Fibroblast of the conjunctiva (primary cell): ENCODE results near the gene REG1A.

ENCODE experiments used
- DNase-seq: peaks from one replicate; pipeline ENCODE4 v3.0.0-alpha.2; 2010; ENCODE audit warnings: low read depth

REG1A gene, protein sequence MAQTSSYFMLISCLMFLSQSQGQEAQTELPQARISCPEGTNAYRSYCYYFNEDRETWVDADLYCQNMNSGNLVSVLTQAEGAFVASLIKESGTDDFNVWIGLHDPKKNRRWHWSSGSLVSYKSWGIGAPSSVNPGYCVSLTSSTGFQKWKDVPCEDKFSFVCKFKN

DNA sequence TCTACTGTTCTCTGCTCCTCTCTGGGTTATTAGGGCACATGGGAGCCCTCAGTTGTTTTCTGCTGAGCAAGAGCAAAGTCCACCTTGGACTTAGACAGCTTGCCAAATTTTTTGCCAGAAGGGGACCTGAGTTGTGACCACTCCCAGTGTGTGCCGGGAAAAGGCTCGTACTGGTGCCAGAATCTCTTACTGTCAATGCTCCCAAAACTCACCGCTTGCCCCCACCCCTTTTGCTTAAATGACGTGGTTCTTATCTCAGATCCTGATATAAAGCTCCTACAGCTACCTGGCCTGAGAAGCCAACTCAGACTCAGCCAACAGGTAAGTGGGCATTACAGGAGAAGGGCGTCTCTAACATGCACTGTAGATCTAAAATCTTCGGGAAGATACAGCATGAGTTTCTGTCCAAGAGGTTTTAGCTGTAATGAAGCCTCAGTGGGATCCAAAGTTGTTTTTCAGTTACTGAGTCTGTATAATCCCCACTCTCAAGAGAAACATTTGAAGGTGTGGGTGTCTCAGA is at the start of gene REG1A:
REG1A (plus strand) TSS at position 295 of the 520 bp plus-strand sequence. CDS start 374 bp downstream, outside the sequence.
- DNase-seq: no peak

- no peak for DNase-seq
Observed at GRCh38 chr2:79071078-79071477, 49.2 kb upstream of the REG1A start.

- no peak for DNase-seq
Observed at GRCh38 chr2:79082987-79083386, 37.3 kb upstream of the REG1A start.

DNA sequence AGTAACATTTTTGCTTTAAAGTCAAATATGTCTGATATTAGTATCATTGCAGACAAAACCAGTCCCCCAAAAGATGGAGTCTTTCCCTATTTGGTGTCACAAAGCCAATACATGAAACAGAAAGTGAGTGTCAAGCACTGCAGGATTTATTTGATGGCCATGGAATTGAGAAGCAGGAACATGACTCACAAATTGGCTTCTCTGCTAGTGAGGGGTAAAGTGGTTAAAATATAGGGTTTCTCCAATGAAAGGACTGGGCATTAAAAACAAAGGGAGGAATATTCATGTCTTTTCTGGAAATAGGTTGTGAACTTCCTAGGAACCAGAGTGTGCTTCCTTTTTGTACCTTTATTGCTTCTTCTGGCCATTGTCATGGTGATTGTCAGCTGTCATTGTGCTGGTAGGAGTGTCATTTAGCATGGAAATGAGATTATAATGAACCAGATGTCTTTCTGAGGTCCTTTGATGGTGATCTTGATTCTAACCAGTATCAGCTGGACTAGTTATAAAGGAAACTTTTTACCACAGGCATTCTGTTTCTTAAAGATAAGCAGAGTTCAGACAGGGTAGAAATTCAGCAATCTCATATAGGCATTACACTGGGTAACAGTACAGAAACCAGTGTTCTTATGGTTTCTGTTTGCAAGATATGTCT is 36.6 kb upstream of the REG1A start:
- DNase-seq: no peak

DNA sequence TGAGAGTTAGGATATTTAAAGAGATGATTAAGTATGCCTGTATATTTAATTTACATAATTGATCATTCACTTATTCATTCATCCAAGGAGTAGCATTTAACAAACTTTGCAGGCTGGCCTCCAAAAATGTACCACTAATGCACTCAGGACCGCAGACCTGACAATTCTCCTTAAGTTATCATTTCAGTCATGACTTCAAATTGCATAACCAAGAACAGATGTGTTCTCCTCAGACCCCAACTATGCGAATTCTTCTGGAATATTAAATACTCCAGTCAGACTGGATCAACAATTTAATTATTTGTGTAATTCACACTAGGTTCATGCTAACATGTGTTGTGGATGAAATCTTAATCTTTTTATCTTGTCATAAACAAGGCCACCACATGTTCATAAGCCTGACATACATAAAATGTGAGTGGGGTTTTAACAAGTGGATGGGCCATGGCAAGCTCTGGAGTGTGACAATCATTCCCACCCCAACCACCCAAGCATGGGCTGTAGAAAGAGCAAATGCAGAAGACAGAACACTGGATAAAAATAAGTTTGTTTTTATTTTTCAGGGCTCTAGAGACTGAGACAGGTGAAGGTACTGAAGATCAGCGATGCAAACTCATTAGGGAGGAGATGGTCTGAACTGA is 35.7 kb upstream of the REG1A start:
- no peak for DNase-seq

DNA sequence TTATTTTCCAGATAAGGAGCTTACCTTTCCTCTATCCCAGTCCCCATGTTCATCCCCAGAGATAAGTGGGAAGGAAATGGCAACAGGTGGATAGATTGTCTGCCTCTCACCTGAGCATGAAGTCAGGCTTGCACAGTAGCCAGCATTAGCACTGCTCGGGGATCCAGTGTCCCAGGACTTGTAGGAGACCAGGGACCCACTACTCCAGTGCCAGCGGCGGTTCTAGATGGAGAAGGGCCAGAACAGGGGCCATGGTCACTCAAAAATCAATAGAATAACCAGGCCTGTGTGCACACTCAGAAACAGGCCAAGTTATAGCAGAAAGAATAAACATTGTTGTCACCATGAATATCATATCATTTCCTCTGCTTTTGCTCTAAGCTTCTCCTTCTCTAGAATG is 34.9 kb upstream of the REG1A start:
- no peak for DNase-seq

- no peak for DNase-seq
Observed at GRCh38 chr2:79086255-79086654, 34.0 kb upstream of the REG1A start.

DNA sequence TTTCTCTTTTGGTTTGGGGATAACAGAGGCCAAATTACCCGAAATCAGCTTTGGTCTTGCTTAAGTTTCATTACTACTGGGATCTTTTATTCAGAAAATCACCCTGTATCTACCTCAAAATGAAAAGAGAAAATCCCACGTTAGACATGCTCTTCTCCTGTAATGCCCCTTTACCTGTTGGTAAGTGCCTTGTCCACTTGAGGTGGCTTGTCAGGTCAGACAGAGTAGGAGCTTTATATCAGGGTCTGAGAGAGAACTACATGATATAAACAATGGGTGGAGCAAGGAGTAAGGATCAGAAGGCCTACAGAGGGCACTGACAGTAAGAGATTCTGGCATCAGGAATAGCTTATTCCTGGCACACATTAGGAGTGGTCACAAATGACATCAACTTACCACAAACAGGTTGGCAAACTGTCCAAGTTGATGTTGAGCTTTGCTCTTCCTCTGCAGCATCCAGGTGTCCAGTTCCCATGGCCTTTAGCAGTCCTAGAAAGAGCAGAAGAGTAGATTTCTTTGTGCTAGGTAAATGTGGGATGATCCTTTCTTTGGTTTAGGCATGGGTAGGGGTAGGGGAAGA is 32.4 kb upstream of the REG1A start, which contains the start of gene REG1B:
REG1B (minus strand) TSS at position 209 of the 580 bp plus-strand sequence. CDS start 381 bp downstream, outside the sequence.
- no peak for DNase-seq

DNA sequence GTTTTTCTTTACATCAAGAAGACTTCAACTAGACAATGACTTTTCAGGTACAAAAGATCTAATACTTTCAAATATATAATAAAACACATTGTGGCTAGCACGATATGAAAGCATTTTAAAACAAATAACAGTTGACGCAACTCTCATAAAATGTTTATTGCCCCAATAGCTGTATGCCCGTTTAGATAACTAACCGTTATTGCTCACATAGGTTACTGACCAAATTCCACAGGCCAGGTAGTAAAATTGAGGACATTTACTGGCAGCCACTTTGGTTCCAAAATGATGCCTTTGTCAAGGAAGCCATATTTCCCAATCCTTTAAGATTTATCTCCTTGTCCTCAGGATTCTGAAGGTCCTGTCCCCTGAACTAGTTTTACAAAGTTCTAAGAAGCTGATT is 29.6 kb upstream of the REG1A start:
- no peak for DNase-seq

- DNase-seq: no peak
Observed at GRCh38 chr2:79097843-79098242, 22.4 kb upstream of the REG1A start.

DNA sequence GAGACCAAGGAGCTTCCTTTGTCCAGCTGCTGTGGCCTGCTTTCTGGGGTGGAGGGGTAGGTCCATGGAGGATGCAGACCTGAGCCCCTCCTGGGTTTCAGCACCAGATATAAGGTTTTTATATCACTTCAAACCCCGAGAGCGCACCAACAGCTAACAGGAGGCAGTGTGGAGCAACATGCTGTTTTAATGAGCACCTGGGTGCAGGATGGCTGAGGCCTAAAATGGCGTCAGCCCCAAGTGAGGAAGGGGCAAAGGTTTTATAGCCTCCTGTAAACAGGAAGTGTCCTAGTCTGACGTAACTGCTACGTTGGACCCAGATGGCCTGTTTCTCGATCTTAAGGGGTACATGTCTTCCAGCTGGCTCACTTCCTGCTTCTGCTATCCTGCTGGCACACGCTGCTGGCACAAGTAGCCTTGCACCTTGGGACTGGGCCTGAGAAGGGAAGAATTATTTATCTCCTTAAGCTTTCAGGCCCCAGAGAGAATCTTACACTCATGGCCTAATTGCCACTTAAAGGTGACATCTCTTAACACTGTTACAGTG is 21.1 kb upstream of the REG1A start:
- no peak for DNase-seq

DNA sequence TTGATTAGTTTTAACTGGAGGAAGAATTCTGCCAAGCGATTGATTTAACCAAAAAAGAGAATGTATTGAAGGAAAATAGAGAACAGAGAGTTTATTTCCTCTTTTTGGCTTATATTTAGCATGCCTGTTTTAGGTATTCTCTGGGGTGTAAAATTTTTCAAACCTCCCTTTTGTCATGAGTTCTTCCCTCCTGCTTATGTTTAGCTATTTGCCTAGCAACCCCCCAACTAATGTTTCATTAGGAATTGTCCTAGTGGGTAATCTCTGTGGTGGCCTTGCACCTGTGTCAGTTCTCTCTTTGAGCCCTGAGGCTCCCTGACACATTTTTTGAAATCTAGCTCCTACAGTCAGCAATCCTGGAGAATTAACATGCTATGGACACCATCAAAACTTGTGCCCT is 20.0 kb upstream of the REG1A start:
- no peak for DNase-seq

- no peak for DNase-seq
Observed at GRCh38 chr2:79101024-79101423, 19.3 kb upstream of the REG1A start.

DNA sequence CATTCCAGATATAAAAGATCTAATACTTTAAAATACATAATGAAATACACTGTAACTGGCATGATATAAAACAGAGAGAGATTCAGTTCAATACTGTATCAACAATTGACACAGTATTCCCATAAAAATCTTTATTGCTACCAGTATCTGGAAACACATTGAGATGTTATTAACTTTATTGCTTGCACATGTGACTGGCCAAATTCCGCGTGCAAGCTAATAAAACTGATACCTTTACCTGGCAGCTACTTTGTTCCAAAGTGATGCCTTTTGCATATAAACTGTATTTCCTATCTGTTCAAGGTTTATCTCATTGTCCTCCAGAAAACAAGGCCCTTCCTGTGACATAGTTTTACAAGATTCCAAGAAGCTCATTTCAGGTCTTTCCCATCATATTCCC is 17.1 kb upstream of the REG1A start:
- DNase-seq: no peak

- DNase-seq: no peak
Observed at GRCh38 chr2:79105259-79105658, 15.0 kb upstream of the REG1A start.

GRCh38 chr2:79112269-79112668 is 8.0 kb upstream of the REG1A start:
- DNase-seq: no peak

DNA sequence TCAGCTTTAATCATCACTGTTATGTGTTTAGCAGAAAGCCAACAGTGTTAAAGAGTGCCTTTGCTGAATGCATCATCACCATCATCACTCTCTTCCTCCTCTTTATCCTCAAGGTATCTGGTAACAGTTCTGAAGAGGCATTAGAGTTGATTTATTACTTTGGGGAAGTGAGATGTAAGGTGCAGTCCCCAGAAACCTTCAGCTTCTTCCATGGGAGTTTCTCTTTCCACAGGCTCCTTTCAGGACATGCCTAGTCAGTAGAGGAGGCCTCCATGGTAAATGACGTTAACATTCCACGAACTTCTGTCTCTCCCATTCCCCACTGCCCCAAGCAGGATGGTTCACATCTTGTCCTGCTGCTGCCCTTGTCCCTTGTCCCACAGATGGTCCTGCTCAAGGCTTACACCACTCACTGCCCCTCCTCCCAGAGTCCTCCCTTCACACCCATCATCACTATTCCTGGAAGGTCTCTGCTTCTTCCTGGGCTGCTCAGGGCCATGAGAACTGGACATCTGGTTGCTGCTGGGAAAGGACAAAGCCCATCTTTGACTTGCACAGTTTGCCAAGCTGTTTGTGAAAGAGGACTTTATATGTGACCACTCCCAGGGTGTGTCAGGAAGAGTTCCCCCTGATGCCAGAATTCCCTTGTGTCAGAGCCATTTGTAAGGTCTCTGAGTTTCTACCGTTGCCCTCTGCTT is 5.3 kb upstream of the REG1A start:
- no peak for DNase-seq

DNA sequence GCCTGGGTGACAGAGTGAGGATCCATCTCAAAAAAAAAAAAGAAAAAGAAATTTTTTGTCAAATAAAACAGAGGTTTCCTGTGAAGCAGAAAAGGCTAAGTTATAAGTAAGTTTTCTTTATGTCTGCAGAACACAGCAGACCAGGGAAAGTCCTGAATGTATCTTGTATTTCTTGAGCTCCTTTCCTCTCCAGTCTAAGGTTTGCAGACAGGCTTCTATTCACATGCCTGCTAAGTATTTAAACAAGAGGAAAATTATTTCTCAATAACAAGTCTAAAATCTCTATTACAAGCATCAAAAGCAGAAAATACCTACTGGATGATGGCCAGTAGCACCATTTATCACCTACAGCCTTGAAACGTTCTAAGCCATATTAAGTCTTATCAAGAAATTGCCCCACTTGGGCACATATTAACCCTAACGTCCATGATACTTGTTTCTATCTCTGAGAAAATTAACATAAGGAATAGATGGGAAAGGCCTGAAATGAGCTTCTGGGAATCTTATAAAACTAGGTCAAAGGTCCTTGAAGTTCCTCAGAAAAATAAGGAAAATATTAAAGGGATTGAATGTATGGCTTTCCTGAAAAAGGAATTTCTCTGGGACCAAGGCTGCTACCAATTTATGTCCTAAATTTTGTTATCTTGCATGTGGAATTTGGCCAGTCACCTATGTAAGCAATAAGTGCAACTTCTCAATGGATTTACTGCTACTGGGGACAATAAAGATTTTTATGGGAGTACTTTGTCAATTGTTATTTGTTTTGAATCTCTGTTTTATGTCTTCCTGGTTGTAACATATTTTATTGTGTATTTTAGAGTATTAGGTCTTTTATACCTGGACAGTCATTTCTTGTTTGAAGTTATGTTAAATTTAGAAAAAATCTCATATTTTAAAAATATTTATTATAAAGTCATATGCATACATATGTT is 3.0 kb upstream of the REG1A start:
- no peak for DNase-seq

- no peak for DNase-seq
Observed at GRCh38 chr2:79122676-79123075, 2.4 kb downstream of the REG1A start.

DNA sequence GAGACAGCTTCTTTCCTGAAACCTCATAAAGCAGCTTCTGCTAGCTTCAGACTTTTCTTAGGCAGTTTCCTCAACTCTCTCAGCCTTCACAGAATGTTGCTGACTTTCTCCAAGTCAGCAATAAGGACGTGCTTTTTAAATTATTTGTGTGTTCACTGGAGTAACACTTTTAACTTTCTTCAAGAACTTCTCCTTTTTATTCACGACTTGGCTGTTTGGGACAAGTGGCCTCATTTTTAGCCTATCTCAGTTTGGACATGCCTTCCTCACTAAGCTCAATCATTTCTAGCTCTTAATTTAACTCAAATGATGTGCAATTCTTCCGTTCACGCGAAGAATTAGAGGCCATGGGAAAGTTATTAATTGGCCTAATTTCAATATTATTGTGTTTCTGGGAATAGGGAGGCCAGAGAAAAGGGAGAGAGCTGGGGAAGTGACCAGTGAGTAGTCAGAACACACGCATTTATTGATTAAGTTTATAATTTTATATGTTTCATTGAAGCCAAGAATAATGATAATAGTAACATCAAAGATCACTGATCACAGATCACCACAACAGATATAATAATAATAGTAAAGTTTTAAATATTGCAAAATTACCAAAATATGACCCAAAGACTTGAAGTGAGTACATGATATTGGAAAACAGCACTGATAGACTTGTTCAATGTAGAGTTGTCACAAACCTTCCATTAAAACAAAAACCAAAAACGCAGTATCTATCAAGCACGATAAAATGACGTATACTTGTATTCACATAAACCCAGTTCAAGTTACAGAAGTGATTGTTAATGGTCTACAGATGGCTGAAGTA is 4.8 kb downstream of the REG1A start:
- DNase-seq: no peak
